GM08714 (cell line): Measurements from ENCODE around the gene USP17L17.
"Not testable (repeated sequence)": the region's sequence is repeated elsewhere in the genome, so short reads cannot be mapped to it uniquely, and the experiment has no call there.

ENCODE experiments used
- H3K4me3 ChIP-seq: fragments of 200-500 bp; sonication (Bioruptor generic); 2 replicates; pipeline ENCODE4 v1.5.1; 2014; ENCODE audit warnings: mild to moderate bottlenecking, low read length, inconsistent platforms

The USP17L17 gene

GRCh38 chr4:9243579-9243978, at the start of gene USP17L17:
USP17L17 (plus strand) TSS chr4:9243879; CDS start chr4:9243879, 0 bp downstream.
- H3K4me3 ChIP-seq, result not testable (repeated sequence)

- not testable (repeated sequence) for H3K4me3 ChIP-seq
Measured at GRCh38 chr4:9210357-9210756, 33.3 kb upstream of the USP17L17 start, which contains the start of gene USP17L10. USP17L10 (plus strand) TSS chr4:9210657; CDS start chr4:9210657, 0 bp downstream.

DNA sequence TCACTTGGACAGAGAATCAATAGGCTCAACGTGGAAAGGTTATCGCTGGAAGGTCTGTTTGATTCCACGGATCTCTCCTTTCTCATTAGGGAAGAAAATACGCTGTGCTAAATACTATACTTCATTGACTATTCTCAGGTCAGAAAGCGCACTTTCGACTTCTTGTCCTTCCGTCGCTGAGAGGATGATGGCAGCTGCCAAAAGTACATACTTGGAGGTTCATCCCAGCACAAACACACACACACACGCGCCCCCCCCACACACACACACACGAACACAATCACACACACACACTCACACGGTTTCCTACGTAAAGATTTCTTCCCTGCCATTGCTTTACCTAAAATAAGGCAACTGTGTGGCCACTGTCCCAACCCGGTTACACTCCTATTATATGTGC, 29.0 kb upstream of the USP17L17 start:
- not testable (repeated sequence) for H3K4me3 ChIP-seq

- not testable (repeated sequence) for H3K4me3 ChIP-seq
Measured at GRCh38 chr4:9215105-9215504, 28.6 kb upstream of the USP17L17 start, which contains the start of gene USP17L11. USP17L11 (plus strand) TSS chr4:9215405; CDS start chr4:9215405, 0 bp downstream.

DNA sequence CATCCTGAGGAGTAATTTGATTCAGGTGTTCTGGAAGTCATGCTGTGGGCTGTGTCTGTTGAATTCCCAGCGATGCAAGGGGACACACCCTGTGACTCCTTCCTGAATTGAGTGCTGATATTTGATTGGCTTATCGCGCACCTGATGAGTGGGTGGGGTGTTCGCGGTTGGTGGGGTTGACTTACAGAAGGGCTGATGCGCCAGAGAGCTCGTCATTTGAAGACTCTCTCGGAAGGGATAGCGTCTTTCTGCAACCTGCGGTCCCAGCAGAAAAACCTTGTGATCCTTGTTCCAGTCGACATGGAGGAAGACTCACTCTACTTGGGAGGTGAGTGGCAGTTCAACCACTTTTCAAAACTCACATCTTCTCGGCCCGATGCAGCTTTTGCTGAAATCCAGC, 23.8 kb upstream of the USP17L17 start, which contains the start of gene USP17L12:
TSS of gene USP17L12 (plus strand) at position 301 of the 400 bp plus-strand sequence. CDS start at position 301, 0 bp downstream.
- H3K4me3 ChIP-seq, result not testable (repeated sequence)

DNA sequence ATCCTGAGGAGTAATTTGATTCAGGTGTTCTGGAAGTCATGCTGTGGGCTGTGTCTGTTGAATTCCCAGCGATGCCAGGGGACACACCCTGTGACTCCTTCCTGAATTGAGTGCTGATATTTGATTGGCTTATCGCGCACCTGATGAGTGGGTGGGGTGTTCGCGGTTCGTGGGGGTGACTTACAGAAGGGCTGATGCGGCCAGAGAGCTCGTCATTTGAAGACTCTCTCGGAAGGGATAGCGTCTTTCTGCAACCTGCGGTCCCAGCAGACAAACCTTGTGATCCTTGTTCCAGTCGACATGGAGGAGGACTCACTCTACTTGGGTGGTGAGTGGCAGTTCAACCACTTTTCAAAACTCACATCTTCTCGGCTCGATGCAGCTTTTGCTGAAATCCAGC, 19.1 kb upstream of the USP17L17 start, which contains the start of gene USP17L13:
TSS of gene USP17L13 (plus strand) at position 301 of the 400 bp plus-strand sequence. CDS start at position 301, 0 bp downstream.
- H3K4me3 ChIP-seq, result not testable (repeated sequence)

DNA sequence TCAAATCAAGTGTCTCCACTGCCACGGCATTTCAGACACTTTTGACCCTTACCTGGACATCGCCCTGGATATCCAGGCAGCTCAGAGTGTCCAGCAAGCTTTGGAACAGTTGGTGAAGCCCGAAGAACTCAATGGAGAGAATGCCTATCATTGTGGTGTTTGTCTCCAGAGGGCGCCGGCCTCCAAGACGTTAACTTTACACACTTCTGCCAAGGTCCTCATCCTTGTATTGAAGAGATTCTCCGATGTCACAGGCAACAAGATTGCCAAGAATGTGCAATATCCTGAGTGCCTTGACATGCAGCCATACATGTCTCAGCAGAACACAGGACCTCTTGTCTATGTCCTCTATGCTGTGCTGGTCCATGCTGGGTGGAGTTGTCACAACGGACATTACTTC, 13.4 kb upstream of the USP17L17 start:
- H3K4me3 ChIP-seq, result not testable (repeated sequence)

- not testable (repeated sequence) for H3K4me3 ChIP-seq
Measured at GRCh38 chr4:9234085-9234484, 9.6 kb upstream of the USP17L17 start, which contains the start of gene USP17L15. USP17L15 (plus strand) TSS chr4:9234385; CDS start chr4:9234385, 0 bp downstream.

GRCh38 chr4:9238461-9238860, 5.2 kb upstream of the USP17L17 start:
- not testable (repeated sequence) for H3K4me3 ChIP-seq

GRCh38 chr4:9247953-9248680, 4.4 kb downstream of the USP17L17 start, which contains the start of gene USP17L18:
USP17L18 (plus strand) TSS chr4:9248630; CDS start chr4:9248630, 0 bp downstream.
- H3K4me3 ChIP-seq, result not testable (repeated sequence)

DNA sequence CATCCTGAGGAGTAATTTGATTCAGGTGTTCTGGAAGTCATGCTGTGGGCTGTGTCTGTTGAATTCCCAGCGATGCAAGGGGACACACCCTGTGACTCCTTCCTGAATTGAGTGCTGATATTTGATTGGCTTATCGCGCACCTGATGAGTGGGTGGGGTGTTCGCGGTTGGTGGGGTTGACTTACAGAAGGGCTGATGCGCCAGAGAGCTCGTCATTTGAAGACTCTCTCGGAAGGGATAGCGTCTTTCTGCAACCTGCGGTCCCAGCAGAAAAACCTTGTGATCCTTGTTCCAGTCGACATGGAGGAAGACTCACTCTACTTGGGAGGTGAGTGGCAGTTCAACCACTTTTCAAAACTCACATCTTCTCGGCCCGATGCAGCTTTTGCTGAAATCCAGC, 9.4 kb downstream of the USP17L17 start, which contains the start of gene USP17L19:
TSS of gene USP17L19 (plus strand) at position 301 of the 400 bp plus-strand sequence. CDS start at position 301, 0 bp downstream.
- not testable (repeated sequence) for H3K4me3 ChIP-seq

GRCh38 chr4:9257824-9258223, 14.1 kb downstream of the USP17L17 start, which contains the start of gene USP17L20:
USP17L20 (plus strand) TSS chr4:9258124; CDS start chr4:9258124, 0 bp downstream.
- not testable (repeated sequence) for H3K4me3 ChIP-seq

- not testable (repeated sequence) for H3K4me3 ChIP-seq
Measured at GRCh38 chr4:9262572-9262971, 18.9 kb downstream of the USP17L17 start, which contains the start of gene USP17L21. USP17L21 (plus strand) TSS chr4:9262872; CDS start chr4:9262872, 0 bp downstream.

- H3K4me3 ChIP-seq, result not testable (repeated sequence)
Measured at GRCh38 chr4:9267319-9267718, 23.6 kb downstream of the USP17L17 start, which contains the start of gene USP17L22. USP17L22 (plus strand) TSS chr4:9267619; CDS start chr4:9267619, 0 bp downstream.

- not testable (repeated sequence) for H3K4me3 ChIP-seq
Measured at GRCh38 chr4:9271719-9272118, 28.0 kb downstream of the USP17L17 start.
